ENCODE measurements around the gene CLEC3B. TPM values are rescaled to one million over a fixed set of nuclear protein-coding genes. Genes with fewer than 3 reads are reported as not detected.
A peak's percentile ranks its signal among the peaks of the same experiment; 100 is the strongest.

CLEC3B gene
- total RNA-seq, 1 donor from 2014 or later = 50.3 TPM

GRCh38 chr3:45008117-45008516, 18.0 kb upstream of the CLEC3B start:
- Mint-ChIP-seq H3K36me3 (ENCODE audit: low read depth) (peaks cover 32% of the 10 kb centered on the region), H3K27me3 (ENCODE audit: low read depth) (no peaks in the 10 kb centered on the region), H3K27ac (ENCODE audit: unreplicated experiment) (no peak overlapping the region), H3K4me1 (ENCODE audit: low read depth) (peaks cover 46% of the 10 kb centered on the region), H3K4me3 (ENCODE audit: unreplicated experiment) (no peak overlapping the region), H3K9me3 (ENCODE audit: low read depth) (peaks cover 11% of the 10 kb centered on the region)
- TF ChIP-seq, protein P1, sequence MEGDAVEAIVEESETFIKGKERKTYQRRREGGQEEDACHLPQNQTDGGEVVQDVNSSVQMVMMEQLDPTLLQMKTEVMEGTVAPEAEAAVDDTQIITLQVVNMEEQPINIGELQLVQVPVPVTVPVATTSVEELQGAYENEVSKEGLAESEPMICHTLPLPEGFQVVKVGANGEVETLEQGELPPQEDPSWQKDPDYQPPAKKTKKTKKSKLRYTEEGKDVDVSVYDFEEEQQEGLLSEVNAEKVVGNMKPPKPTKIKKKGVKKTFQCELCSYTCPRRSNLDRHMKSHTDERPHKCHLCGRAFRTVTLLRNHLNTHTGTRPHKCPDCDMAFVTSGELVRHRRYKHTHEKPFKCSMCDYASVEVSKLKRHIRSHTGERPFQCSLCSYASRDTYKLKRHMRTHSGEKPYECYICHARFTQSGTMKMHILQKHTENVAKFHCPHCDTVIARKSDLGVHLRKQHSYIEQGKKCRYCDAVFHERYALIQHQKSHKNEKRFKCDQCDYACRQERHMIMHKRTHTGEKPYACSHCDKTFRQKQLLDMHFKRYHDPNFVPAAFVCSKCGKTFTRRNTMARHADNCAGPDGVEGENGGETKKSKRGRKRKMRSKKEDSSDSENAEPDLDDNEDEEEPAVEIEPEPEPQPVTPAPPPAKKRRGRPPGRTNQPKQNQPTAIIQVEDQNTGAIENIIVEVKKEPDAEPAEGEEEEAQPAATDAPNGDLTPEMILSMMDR (IDR thresholded peaks at IDR 0.05) = no peak
- no peak for DNase-seq (ENCODE audit: low spot score)

- H3K27ac Mint-ChIP-seq (ENCODE audit: unreplicated experiment) = peak overlapping the region; percentile 84
- no peaks in the 10 kb centered on the region for H3K27me3 Mint-ChIP-seq (ENCODE audit: low read depth)
- H3K4me1 Mint-ChIP-seq (ENCODE audit: low read depth) = peaks cover 51% of the 10 kb centered on the region
- H3K4me3 Mint-ChIP-seq (ENCODE audit: unreplicated experiment) = no peak overlapping the region
- no peak for DNase-seq (ENCODE audit: low spot score)
- TF ChIP-seq, protein P1 (IDR thresholded peaks at IDR 0.05) = no peak
- peaks cover 18% of the 10 kb centered on the region for H3K36me3 Mint-ChIP-seq (ENCODE audit: low read depth)
- peaks cover 4% of the 10 kb centered on the region for H3K9me3 Mint-ChIP-seq (ENCODE audit: low read depth)
Observed at GRCh38 chr3:45009868-45010267, 16.2 kb upstream of the CLEC3B start.

DNA sequence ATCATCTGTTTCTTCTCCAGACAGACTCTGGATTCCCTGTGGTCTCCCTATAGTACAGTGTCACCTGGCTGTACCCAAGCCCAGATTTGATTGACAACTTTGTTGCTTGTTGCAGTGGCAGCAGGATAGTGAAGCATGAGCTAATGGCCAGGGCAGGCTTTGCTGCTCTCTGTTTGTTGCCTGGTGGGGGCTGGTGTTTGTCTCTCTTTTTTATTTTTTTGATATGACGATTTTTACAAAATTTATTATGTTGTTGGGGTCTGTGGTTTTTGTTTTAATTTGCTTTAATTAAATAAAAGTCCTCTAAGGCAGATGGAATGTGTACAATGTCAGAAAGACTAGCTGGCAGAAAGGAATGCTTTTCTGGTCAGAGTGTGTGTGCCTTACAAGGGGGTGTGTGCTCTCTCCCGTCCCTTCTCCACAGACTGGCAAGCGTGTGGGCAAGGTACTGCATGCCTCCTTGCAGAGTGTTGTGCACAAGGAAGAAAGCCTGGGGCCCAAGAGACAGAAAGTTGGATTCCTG, 15.2 kb upstream of the CLEC3B start:
- H3K27ac Mint-ChIP-seq (ENCODE audit: unreplicated experiment) = peak overlapping the region; percentile 84
- H3K4me3 Mint-ChIP-seq (ENCODE audit: unreplicated experiment) = peak overlapping the region; percentile 48
- H3K9me3 Mint-ChIP-seq (ENCODE audit: low read depth) = peaks cover 2% of the 10 kb centered on the region
- peaks cover 9% of the 10 kb centered on the region for H3K36me3 Mint-ChIP-seq (ENCODE audit: low read depth)
- no peak for DNase-seq (ENCODE audit: low spot score)
- H3K27me3 Mint-ChIP-seq (ENCODE audit: low read depth) = no peaks in the 10 kb centered on the region
- TF ChIP-seq, protein P1 (IDR thresholded peaks at IDR 0.05) = no peak
- H3K4me1 Mint-ChIP-seq (ENCODE audit: low read depth) = peaks cover 51% of the 10 kb centered on the region

DNA sequence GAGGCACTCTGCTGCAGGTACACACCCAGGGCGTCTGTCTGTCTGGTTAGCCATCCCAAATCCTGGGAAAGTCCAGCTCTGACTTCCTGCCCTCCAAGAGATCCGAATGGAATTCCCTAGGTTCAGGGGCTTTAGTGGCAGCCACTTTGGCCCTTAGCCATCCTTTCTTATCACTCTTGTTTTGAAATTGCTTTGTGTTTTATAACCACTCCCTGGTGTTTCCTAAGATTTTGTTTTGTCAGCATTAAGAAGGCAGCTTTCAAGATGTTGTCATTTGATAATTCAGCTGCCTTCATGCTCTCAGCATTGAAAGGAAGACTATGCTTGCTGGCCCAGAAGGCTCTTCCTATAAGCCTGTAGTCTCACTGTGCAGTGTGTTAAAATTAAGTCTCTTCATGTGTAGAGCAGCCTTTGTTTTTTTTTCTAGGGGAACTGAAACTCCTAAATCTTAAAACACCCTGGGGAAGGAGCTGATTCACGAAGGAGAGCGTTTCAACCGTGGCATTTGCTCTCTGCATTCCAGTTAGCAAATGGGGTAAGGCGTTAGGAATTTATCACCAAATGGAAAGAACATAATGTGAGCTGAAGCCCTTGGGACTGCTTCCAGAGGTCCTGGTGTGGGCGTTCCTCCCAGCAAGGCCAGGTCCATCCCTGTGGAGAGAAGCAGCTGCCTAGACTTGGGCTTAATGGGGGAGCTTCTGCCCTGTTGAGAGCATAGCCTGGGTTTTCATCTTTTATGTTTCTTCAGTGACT, 14.2 kb upstream of the CLEC3B start:
- no peak for DNase-seq (ENCODE audit: low spot score)
- TF ChIP-seq, protein P1 (IDR thresholded peaks at IDR 0.05) = peak; percentile 6
- H3K9me3 Mint-ChIP-seq (ENCODE audit: low read depth) = peaks cover 2% of the 10 kb centered on the region
- peaks cover 8% of the 10 kb centered on the region for H3K36me3 Mint-ChIP-seq (ENCODE audit: low read depth)
- H3K4me3 Mint-ChIP-seq (ENCODE audit: unreplicated experiment) = peak overlapping the region; percentile 48
- H3K4me1 Mint-ChIP-seq (ENCODE audit: low read depth) = peaks cover 57% of the 10 kb centered on the region
- H3K27me3 Mint-ChIP-seq (ENCODE audit: low read depth) = no peaks in the 10 kb centered on the region
- H3K27ac Mint-ChIP-seq (ENCODE audit: unreplicated experiment) = peak overlapping the region; percentile 84

- DNase-seq (ENCODE audit: low spot score) = no peak
- Mint-ChIP-seq H3K4me1 (ENCODE audit: low read depth) (peaks cover 60% of the 10 kb centered on the region), H3K4me3 (ENCODE audit: unreplicated experiment) (peak overlapping the region; percentile 2), H3K27ac (ENCODE audit: unreplicated experiment) (peak overlapping the region; percentile 84), H3K27me3 (ENCODE audit: low read depth) (no peaks in the 10 kb centered on the region), H3K36me3 (ENCODE audit: low read depth) (peaks cover 6% of the 10 kb centered on the region), H3K9me3 (ENCODE audit: low read depth) (no peaks in the 10 kb centered on the region)
- TF ChIP-seq, protein P1 (IDR thresholded peaks at IDR 0.05) = no peak
Observed at GRCh38 chr3:45012577-45012976, 13.5 kb upstream of the CLEC3B start.

Data from chondrocyte (in vitro differentiated cells).